CD14-positive monocyte (primary cell): ENCODE measurements around the gene PAK5. TPM values are rescaled to one million over a fixed set of nuclear protein-coding genes. Genes with fewer than 3 reads are reported as not detected.

ENCODE experiments used
- DNase-seq, 3 donors: peaks; one replicate each; pipeline ENCODE4 v3.0.0-alpha.2; 2011 to 2022
- H2AFZ ChIP-seq: 2 replicates; pipeline ENCODE4 v1.6.0; 2012; ENCODE audit warnings: mild to moderate bottlenecking, low read depth, low read length, inconsistent platforms; ENCODE audit not compliant: insufficient read depth, poor library complexity, severe bottlenecking
- H3K27ac ChIP-seq, 2 donors: 1 replicate in 1 of 2; 2 replicates in 1 of 2; pipeline ENCODE4 v1.5.1; 2012 to 2013; ENCODE audit warnings: low read length in 2 of 2, control low read depth in 1 of 2, inconsistent platforms in 1 of 2, low read depth in 1 of 2, mild to moderate bottlenecking in 1 of 2
- H3K27me3 ChIP-seq, 2 donors: one replicate each; pipeline versions ENCODE4 v1.6.0 to v1.6.1; 2011 to 2013; ENCODE audit warnings: low read length in 2 of 2; ENCODE audit not compliant: control insufficient read depth in 2 of 2, insufficient read depth in 2 of 2
- H3K36me3 ChIP-seq, 2 donors: replicated peaks in 1 of 2; 1 replicate in 1 of 2; 2 replicates in 1 of 2; pipeline versions ENCODE4 v1.5.1 to v1.6.1; 2012 to 2013; ENCODE audit warnings: low read length in 2 of 2, control low read depth in 1 of 2, inconsistent platforms in 1 of 2, mild to moderate bottlenecking in 1 of 2; ENCODE audit not compliant: insufficient read depth in 2 of 2, control insufficient read depth in 1 of 2
- H3K4me1 ChIP-seq, 2 donors: 1 replicate in 1 of 2; 2 replicates in 1 of 2; pipeline versions ENCODE4 v1.5.1 to v1.6.1; 2012 to 2013; ENCODE audit warnings: low read length in 2 of 2, control low read depth in 1 of 2, inconsistent platforms in 1 of 2, mild to moderate bottlenecking in 1 of 2, moderate library complexity in 1 of 2; ENCODE audit not compliant: insufficient read depth in 2 of 2, control insufficient read depth in 1 of 2
- H3K4me2 ChIP-seq: replicated peaks from 2 replicates; pipeline ENCODE3; 2012; ENCODE audit warnings: low read length, moderate library complexity, mild to moderate bottlenecking; ENCODE audit not compliant: poor library complexity, severe bottlenecking; ENCODE audit errors: extremely low read depth
- H3K4me3 ChIP-seq, 3 experiments: fragments of 200-600 bp in 1 of 3; sonication (generic) in 1 of 3; replicated peaks in 1 of 3; 1 replicate in 2 of 3; 2 replicates in 1 of 3; pipeline ENCODE4 v1.5.1; 2011 to 2013; ENCODE audit warnings: low read length in 3 of 3, mild to moderate bottlenecking in 3 of 3, control low read depth in 2 of 3, low read depth in 2 of 3, inconsistent platforms in 1 of 3, moderate library complexity in 1 of 3
- H3K79me2 ChIP-seq: 2 replicates; pipeline ENCODE4 v1.6.0; 2012; ENCODE audit warnings: mild to moderate bottlenecking, control low read depth, inconsistent platforms, low read length, moderate library complexity; ENCODE audit not compliant: insufficient read depth
- H3K9ac ChIP-seq: 2 replicates; pipeline ENCODE4 v1.6.0; 2017; ENCODE audit warnings: low read length, mild to moderate bottlenecking; ENCODE audit not compliant: insufficient read depth, poor library complexity, severe bottlenecking
- H3K9me3 ChIP-seq, 2 donors: replicated peaks in 1 of 2; 1 replicate in 1 of 2; 2 replicates in 1 of 2; pipeline versions ENCODE4 v1.5.1 to v1.6.1; 2012 to 2013; ENCODE audit warnings: low read length in 2 of 2, control low read depth in 1 of 2; ENCODE audit not compliant: control insufficient read depth in 1 of 2, insufficient read depth in 1 of 2
- H4K20me1 ChIP-seq: 2 replicates; pipeline ENCODE4 v1.6.0; 2012; ENCODE audit warnings: mild to moderate bottlenecking, low read length, control low read depth, moderate library complexity; ENCODE audit not compliant: insufficient read depth
- H3K27ac Mint-ChIP-seq, 7 donors: one replicate each; pipeline ENCODE4 v1.8.0; 2020; ENCODE audit warnings: mild to moderate bottlenecking in 7 of 7, mixed read lengths in 7 of 7, moderate library complexity in 6 of 7, inconsistent platforms in 2 of 7
- H3K27me3 Mint-ChIP-seq, 3 donors: one replicate each; pipeline ENCODE4 v1.8.0; 2021 to 2022; ENCODE audit warnings: low read depth in 3 of 3, mild to moderate bottlenecking in 3 of 3, mixed read lengths in 3 of 3, moderate library complexity in 3 of 3, inconsistent platforms in 1 of 3
- H3K36me3 Mint-ChIP-seq, 2 donors: one replicate each; pipeline ENCODE4 v1.8.0; 2020; ENCODE audit warnings: mixed read lengths in 2 of 2, inconsistent platforms in 1 of 2, mild to moderate bottlenecking in 1 of 2
- H3K4me1 Mint-ChIP-seq: one replicate; pipeline ENCODE4 v1.8.0; 2020; ENCODE audit warnings: mild to moderate bottlenecking, mixed read lengths
- H3K4me3 Mint-ChIP-seq, 2 donors: one replicate each; pipeline ENCODE4 v1.8.0; 2020; ENCODE audit warnings: mild to moderate bottlenecking in 2 of 2, mixed read lengths in 2 of 2, moderate library complexity in 1 of 2
- H3K9me3 Mint-ChIP-seq, 7 donors: one replicate each; pipeline ENCODE4 v1.8.0; 2020 to 2022; ENCODE audit warnings: mixed read lengths in 7 of 7, mild to moderate bottlenecking in 6 of 7, moderate library complexity in 6 of 7, inconsistent platforms in 2 of 7
- CTCF ChIP-seq: fragments of 200-600 bp; IDR thresholded peaks from one replicate; pipeline ENCODE4 v1.8.0; 2022; ENCODE audit warnings: antibody characterized with exemption, mild to moderate bottlenecking
- WGBS: methylation state at CpG from one replicate; pipeline ENCODE4 v1.1.5; 2013; ENCODE audit warnings: missing lambda C conversion rate; ENCODE audit not compliant: insufficient coverage; 5-methylcytosine and 5-hydroxymethylcytosine counted together
- intact Hi-C, 2 donors: fragments of 100-400 bp; cut with micrococcal nuclease; formaldehyde crosslinking; loops; one replicate each; pipeline versions ENCODE4 v1.15.0 to v1.15.1; 2023
- polyA plus RNA-seq, 3 donors: library from polyadenylated mRNA; depleted of rRNA in 1 of 3; unstranded in 2 of 3; stranded (reverse) in 1 of 3; fragments of 300-500 nt in 2 of 3; fragments of >200 nt in 1 of 3; fragmentation: Illumina TruSeq in 2 of 3; gene quantifications; 1 replicate in 2 of 3; 2 replicates in 1 of 3; pipeline ENCODE4 v1.2.3, GENCODE V29; 2012 to 2021

The PAK5 gene
- polyA plus RNA-seq, 3 donors: not detected

- Histone ChIP-seq H3K27ac (no peak overlapping the region), H3K9me3 (no peaks in the 10 kb centered on the region), H3K36me3 (no peaks in the 10 kb centered on the region), H3K4me1 (peaks cover 12 to 13% of the 10 kb centered on the region in 2 donors), H4K20me1 (no peaks in the 10 kb centered on the region), H2AFZ (no peak overlapping the region), H3K9ac (no peak overlapping the region), H3K4me3 (no peak overlapping the region), H3K4me2 (no peak overlapping the region), H3K27me3 (peaks cover 10 to 11% of the 10 kb centered on the region in 2 donors), H3K79me2 (no peaks in the 10 kb centered on the region)
- TF ChIP-seq CTCF: no peak
- intact Hi-C loops: loop anchor here in 1 of 2 donors (10.0 kb wide), 1 partner anchor 1917 kb away; no protein-coding TSS in a partner anchor
- H3K4me1 Mint-ChIP-seq: peaks cover 17% of the 10 kb centered on the region
- H3K9me3 Mint-ChIP-seq: peaks cover 0 to 5% (median 0%) of the 10 kb centered on the region in 7 donors
- no peak overlapping the region for H3K4me3 Mint-ChIP-seq
- H3K27me3 Mint-ChIP-seq: peaks cover 7 to 24% (median 17%) of the 10 kb centered on the region in 3 donors
- no peak for DNase-seq
- H3K27ac Mint-ChIP-seq: no peak overlapping the region
- no peaks in the 10 kb centered on the region for H3K36me3 Mint-ChIP-seq
Measured at GRCh38 chr20:9628141-9628540, 210.7 kb downstream of the PAK5 start.

- no peak overlapping the region for H3K4me3 ChIP-seq
- 100% methylated on average over 2 of the region's 3 CpGs for WGBS
- H3K4me2 ChIP-seq: no peak overlapping the region
- TF ChIP-seq CTCF: no peak
- no peak for DNase-seq
- H3K27me3 Mint-ChIP-seq: peaks cover 12 to 29% (median 19%) of the 10 kb centered on the region in 3 donors
- H2AFZ ChIP-seq: no peak overlapping the region
- intact Hi-C loops: loop anchor here in 1 of 2 donors (10.0 kb wide), 1 partner anchor 1918 kb away; no protein-coding TSS in a partner anchor
- H4K20me1 ChIP-seq: no peaks in the 10 kb centered on the region
- no peak overlapping the region for H3K9ac ChIP-seq
- H3K9me3 ChIP-seq: no peaks in the 10 kb centered on the region
- H3K27ac ChIP-seq: no peak overlapping the region
- no peak overlapping the region for H3K27ac Mint-ChIP-seq
- H3K4me1 Mint-ChIP-seq: peaks cover 17% of the 10 kb centered on the region
- no peaks in the 10 kb centered on the region for H3K36me3 ChIP-seq
- H3K27me3 ChIP-seq: peaks cover 7 to 13% of the 10 kb centered on the region in 2 donors
- H3K4me1 ChIP-seq: peaks cover 12 to 13% of the 10 kb centered on the region in 2 donors
- H3K9me3 Mint-ChIP-seq: peaks cover 0 to 8% (median 0%) of the 10 kb centered on the region in 7 donors
- no peaks in the 10 kb centered on the region for H3K36me3 Mint-ChIP-seq
- H3K4me3 Mint-ChIP-seq: peak overlapping the region in 1 of 2 donors; percentile 20
- H3K79me2 ChIP-seq: no peaks in the 10 kb centered on the region
Measured at GRCh38 chr20:9627219-9627618, 211.7 kb downstream of the PAK5 start.
